H1 (cell line): ENCODE results near the gene C16orf90.

Source experiments
- ATF2 ChIP-seq: IDR thresholded peaks from 2 replicates; pipeline ENCODE4 v1.6.1; 2012; ENCODE audit warnings: low read length, inconsistent platforms
- BCL11A ChIP-seq, 2 experiments: IDR thresholded peaks; one replicate each; pipeline ENCODE4 v1.6.1; 2011; ENCODE audit warnings: low read depth in 2 of 2, low read length in 2 of 2, mild to moderate bottlenecking in 2 of 2
- CEBPB ChIP-seq: IDR thresholded peaks from 2 replicates; pipeline ENCODE4 v1.6.1; 2012; ENCODE audit warnings: low read depth, low read length
- CTCF ChIP-seq, 3 experiments: IDR thresholded peaks; 1 replicate in 2 of 3; 2 replicates in 1 of 3; pipeline versions ENCODE4 v1.5.1 to v1.6.1; 2011; ENCODE audit warnings: low read length in 3 of 3, mild to moderate bottlenecking in 3 of 3, inconsistent platforms in 2 of 3, low read depth in 1 of 3, moderate library complexity in 1 of 3; ENCODE audit not compliant: insufficient read depth in 1 of 3; ENCODE audit errors: control extremely low read depth in 1 of 3
- JUN ChIP-seq: IDR thresholded peaks from 2 replicates; pipeline ENCODE4 v1.6.1; 2011; ENCODE audit warnings: low read depth, mild to moderate bottlenecking, improper control_type of control experiment, low read length
- MAFK ChIP-seq: IDR thresholded peaks from 2 replicates; pipeline ENCODE4 v1.6.1; 2012; ENCODE audit warnings: low read depth, mild to moderate bottlenecking, improper control_type of control experiment, low read length
- POLR2A ChIP-seq, 2 experiments: IDR thresholded peaks; 1 replicate in 1 of 2; 2 replicates in 1 of 2; pipeline ENCODE4 v1.6.1; 2011; ENCODE audit warnings: low read depth in 2 of 2, low read length in 2 of 2, mild to moderate bottlenecking in 2 of 2; ENCODE audit errors: control extremely low read depth in 1 of 2
- SP1 ChIP-seq: IDR thresholded peaks from 2 replicates; pipeline ENCODE4 v1.6.1; 2011; ENCODE audit warnings: low read depth, low read length
- SUZ12 ChIP-seq: fragments of 200-600 bp; sonication (generic); IDR thresholded peaks from 2 replicates; pipeline ENCODE4 v1.6.1; 2012; ENCODE audit warnings: mild to moderate bottlenecking, inconsistent platforms, low read length, moderate library complexity, mixed read lengths
- YY1 ChIP-seq: IDR thresholded peaks from 2 replicates; pipeline ENCODE4 v1.6.1; 2011; ENCODE audit warnings: low read depth, mild to moderate bottlenecking, low read length
- TF ChIP-seq, protein P1 (sequence below): IDR thresholded peaks from 2 replicates; pipeline ENCODE4 v1.6.1; 2012; ENCODE audit warnings: inconsistent platforms

DNA sequence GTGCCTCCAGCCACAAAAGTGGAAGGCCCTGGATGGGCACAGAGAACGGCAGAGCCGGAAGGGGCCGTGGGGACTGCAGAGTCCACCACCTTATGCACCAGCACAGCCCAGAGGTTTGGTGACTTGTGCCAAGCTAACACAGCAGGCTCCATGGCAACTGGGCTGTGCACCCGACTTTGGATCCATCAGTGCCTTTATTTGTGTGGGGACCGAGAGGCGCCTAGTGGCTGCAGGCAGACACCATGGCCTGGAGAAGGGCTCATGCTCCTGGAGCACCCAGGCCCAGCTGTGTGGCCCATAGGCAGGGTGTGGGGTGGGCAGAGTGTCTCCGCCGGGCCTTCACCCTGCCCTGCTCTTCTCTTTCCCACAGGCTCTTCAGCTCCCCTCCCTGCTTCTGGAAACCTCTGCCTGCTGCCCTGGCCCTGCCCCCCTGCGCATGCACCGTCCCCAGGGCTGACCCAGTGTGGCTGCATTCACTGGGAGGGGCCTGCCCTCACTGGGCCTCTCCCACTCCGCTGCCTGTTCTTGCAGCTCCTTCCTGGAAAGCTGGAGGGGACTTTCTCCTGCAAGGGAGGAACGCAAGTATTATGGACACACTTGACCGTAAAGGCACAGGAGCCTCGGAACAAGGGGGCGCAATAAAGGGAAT is 10.1 kb downstream of the C16orf90 start:
- no peak for TF ChIP-seq MAFK
- TF ChIP-seq CTCF (IDR thresholded peaks at IDR 0.05; ENCODE audit: control extremely low read depth in 1 of 3, insufficient read depth in 1 of 3, low read depth in 1 of 3, low read length in 3 of 3), result no peak
- no peak for TF ChIP-seq SP1
- no peak for TF ChIP-seq ATF2
- no peak for TF ChIP-seq POLR2A (IDR thresholded peaks at IDR 0.05; ENCODE audit: control extremely low read depth in 1 of 2, low read depth in 2 of 2, low read length in 2 of 2)
- TF ChIP-seq BCL11A (IDR thresholded peaks at IDR 0.05; ENCODE audit: low read depth in 2 of 2, low read length in 2 of 2), result no peak
- no peak for TF ChIP-seq SUZ12
- no peak for TF ChIP-seq YY1
- no peak for TF ChIP-seq JUN
- TF ChIP-seq, protein P1, sequence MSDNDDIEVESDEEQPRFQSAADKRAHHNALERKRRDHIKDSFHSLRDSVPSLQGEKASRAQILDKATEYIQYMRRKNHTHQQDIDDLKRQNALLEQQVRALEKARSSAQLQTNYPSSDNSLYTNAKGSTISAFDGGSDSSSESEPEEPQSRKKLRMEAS, result no peak
- no peak for TF ChIP-seq CEBPB
